ENCODE data around the gene TECPR2.

TECPR2 gene

GRCh38 chr14:102464846-102465341 is 102.2 kb downstream of the TECPR2 start:
- TF ChIP-seq, protein P1, sequence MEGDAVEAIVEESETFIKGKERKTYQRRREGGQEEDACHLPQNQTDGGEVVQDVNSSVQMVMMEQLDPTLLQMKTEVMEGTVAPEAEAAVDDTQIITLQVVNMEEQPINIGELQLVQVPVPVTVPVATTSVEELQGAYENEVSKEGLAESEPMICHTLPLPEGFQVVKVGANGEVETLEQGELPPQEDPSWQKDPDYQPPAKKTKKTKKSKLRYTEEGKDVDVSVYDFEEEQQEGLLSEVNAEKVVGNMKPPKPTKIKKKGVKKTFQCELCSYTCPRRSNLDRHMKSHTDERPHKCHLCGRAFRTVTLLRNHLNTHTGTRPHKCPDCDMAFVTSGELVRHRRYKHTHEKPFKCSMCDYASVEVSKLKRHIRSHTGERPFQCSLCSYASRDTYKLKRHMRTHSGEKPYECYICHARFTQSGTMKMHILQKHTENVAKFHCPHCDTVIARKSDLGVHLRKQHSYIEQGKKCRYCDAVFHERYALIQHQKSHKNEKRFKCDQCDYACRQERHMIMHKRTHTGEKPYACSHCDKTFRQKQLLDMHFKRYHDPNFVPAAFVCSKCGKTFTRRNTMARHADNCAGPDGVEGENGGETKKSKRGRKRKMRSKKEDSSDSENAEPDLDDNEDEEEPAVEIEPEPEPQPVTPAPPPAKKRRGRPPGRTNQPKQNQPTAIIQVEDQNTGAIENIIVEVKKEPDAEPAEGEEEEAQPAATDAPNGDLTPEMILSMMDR (IDR thresholded peaks at IDR 0.05; ENCODE audit: low read depth, low read length): no peak
- no peak overlapping the region for H3K4me3 ChIP-seq (ENCODE audit: low read depth, low read length)

GRCh38 chr14:102469261-102469660 is 106.5 kb downstream of the TECPR2 start:
- TF ChIP-seq, protein P1 (IDR thresholded peaks at IDR 0.05; ENCODE audit: low read depth, low read length): no peak
- no peak overlapping the region for H3K4me3 ChIP-seq (ENCODE audit: low read depth, low read length)

DNA sequence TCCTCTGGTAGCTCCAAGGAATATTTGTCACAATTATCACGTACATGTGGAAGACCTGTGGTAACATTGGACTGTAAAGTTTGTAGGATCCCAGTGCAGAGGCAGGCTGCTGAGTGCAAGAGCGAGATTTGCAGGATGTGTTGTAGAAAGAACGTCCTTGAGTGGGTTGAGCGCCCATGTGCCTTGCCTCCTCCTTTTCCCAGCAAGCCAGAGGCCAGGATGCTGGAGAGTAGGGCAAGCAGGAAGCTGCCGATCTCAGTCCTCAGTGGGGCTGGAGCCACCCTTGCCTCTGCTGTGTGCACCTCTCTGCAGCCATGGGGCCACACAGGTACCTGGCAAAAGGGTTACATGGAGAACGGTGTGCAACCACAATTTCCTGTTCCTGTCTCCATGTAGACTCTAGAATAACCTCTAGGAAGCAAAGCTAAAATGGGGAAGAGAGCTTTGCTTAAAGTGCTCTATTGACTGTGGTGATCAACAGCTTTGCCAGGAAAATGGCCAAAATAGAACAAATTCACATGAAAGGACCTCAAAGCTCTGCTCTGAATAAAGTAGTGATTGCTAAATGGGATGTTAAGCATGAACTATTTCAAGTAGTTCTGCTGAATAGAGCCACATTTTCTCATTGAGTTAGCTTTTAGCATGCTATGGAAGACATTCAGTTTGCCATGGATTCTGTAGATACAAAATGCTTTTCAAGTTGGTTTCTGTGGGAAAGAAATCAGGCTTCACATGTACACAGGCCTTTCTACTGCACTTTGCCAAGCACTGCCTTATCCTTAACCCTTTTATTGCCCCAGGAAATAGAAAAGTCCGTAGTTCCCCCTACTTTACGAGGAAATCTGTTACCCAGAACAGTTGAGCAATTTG is 109.4 kb downstream of the TECPR2 start:
- H3K4me3 ChIP-seq (ENCODE audit: low read depth, low read length): no peak overlapping the region
- TF ChIP-seq, protein P1 (IDR thresholded peaks at IDR 0.05; ENCODE audit: low read depth, low read length): no peak

DNA sequence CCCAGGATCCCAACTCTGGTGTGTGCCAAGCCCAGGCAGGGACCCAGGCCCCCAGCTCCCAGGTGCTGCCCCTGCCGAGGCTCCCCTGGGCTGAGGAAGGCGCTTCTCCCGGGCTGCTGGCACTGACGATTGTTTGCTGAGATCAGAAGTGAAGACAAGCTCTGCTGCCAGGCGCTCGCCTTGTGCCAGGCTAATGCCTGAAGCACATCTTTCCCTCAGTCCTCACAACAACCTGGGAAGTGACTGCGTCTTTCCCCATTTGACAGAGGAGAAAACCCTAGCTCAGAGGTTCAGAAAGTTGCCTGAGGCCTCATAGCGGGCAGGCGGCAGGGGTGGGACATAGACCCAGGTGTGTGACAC is 110.0 kb downstream of the TECPR2 start:
- TF ChIP-seq, protein P1 (IDR thresholded peaks at IDR 0.05; ENCODE audit: low read depth, low read length): no peak
- no peak overlapping the region for H3K4me3 ChIP-seq (ENCODE audit: low read depth, low read length)

DNA sequence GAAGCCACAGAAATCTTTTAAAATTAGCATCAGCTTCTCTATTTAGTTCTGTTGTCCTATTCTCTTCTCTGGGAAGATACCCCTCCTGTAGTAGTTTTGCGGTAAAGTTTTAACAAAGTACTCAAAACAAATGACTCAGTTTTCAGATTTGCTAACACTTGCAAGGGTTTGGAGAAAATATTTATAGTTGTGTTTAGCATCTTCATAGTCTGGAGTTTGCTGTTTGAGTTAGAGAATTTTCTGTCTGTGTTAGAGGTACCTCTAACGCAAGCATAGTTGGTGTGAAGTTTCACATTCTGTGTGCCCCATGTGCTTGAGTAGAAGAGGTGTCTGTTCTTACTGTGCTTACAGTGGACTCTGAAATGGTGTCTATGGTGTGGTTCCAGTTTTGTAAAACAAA is 110.8 kb downstream of the TECPR2 start:
- TF ChIP-seq, protein P1 (IDR thresholded peaks at IDR 0.05; ENCODE audit: low read depth, low read length): no peak
- no peak overlapping the region for H3K4me3 ChIP-seq (ENCODE audit: low read depth, low read length)

- no peak overlapping the region for H3K4me3 ChIP-seq (ENCODE audit: low read depth, low read length)
- TF ChIP-seq, protein P1 (IDR thresholded peaks at IDR 0.05; ENCODE audit: low read depth, low read length): no peak
Observed at GRCh38 chr14:102474934-102475333, 112.2 kb downstream of the TECPR2 start.

DNA sequence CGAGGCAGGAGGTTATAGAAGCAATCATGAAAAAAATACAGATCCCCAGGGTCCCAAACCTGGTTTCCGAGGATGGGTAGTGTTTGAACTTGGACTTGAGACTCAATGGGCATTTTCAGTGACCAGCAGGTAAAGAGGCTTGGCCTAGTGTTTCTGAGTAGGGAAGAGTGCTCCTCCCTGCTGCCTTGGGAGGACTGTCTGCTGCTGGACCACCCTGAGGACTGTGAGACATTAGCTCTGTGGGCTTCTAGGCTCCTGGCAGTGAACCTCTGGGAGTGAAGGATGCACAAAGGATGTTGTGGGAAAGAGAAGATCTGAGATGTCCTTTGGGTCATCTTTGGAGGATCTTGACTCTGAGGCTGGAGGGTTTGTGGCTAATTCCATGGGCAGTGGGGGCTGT is 116.4 kb downstream of the TECPR2 start:
- TF ChIP-seq, protein P1 (IDR thresholded peaks at IDR 0.05; ENCODE audit: low read depth, low read length): no peak
- H3K4me3 ChIP-seq (ENCODE audit: low read depth, low read length): no peak overlapping the region
